Coronary artery (tissue), 2 donors: ENCODE measurements around the gene MAP6.

Experiments used
- DNase-seq: peaks from one replicate; pipeline ENCODE4 v3.0.0-alpha.2; 2017; ENCODE audit warnings: low spot score
- H3K27ac ChIP-seq, 2 donors: fragments of 200-600 bp; sonication (generic); one replicate each; pipeline ENCODE4 v1.5.1; 2016 to 2019
- H3K4me3 ChIP-seq: fragments of 200-600 bp; sonication (generic); 2 replicates; pipeline ENCODE4 v1.5.1; 2016; ENCODE audit warnings: mild to moderate bottlenecking, moderate library complexity
- CTCF ChIP-seq: fragments of 200-600 bp; sonication (generic); IDR thresholded peaks from one replicate; pipeline ENCODE4 v1.5.1; 2019; ENCODE audit warnings: antibody characterized with exemption

Gene MAP6

GRCh38 chr11:75565221-75565814 is 103.5 kb downstream of the MAP6 start:
- Histone ChIP-seq H3K27ac (peak overlapping the region; percentile 95 to 99), H3K4me3 (peak overlapping the region; percentile 88)
- DNase-seq = no peak
- no peak for TF ChIP-seq CTCF

GRCh38 chr11:75563978-75564552 is 104.8 kb downstream of the MAP6 start:
- H3K4me3 ChIP-seq = peak overlapping the region; percentile 88
- DNase-seq = peak; percentile 92

GRCh38 chr11:75563501-75563977 is 105.3 kb downstream of the MAP6 start:
- peak overlapping the region; percentile 95 to 99 for H3K27ac ChIP-seq
- DNase-seq = no peak
- TF ChIP-seq CTCF = no peak
- peak overlapping the region; percentile 88 for H3K4me3 ChIP-seq

More at GRCh38 chr11:75563978-75564552, 104.8 kb downstream of the MAP6 start:
- peak; percentile 54 for TF ChIP-seq CTCF
- H3K27ac ChIP-seq = peak overlapping the region; percentile 95 to 99

GRCh38 chr11:75562836-75563484 is 105.9 kb downstream of the MAP6 start:
- peak overlapping the region; percentile 88 for H3K4me3 ChIP-seq
- peak overlapping the region; percentile 95 to 99 for H3K27ac ChIP-seq
- TF ChIP-seq CTCF = no peak
- no peak for DNase-seq

- no peak for TF ChIP-seq CTCF
Measured at GRCh38 chr11:75562048-75562835, 106.6 kb downstream of the MAP6 start, which contains the start of gene SERPINH1. Gene SERPINH1 (plus strand): TSS chr11:75562253. CDS start chr11:75566350, 4,097 bp downstream.

GRCh38 chr11:75561426-75562047 is 107.3 kb downstream of the MAP6 start:
- peak overlapping the region; percentile 88 for H3K4me3 ChIP-seq
- TF ChIP-seq CTCF = no peak
- DNase-seq = no peak
- H3K27ac ChIP-seq = peak overlapping the region; percentile 95 to 99

More at GRCh38 chr11:75562048-75562835, 106.6 kb downstream of the MAP6 start, which contains the start of gene SERPINH1:
- DNase-seq = peak; percentile 94
- H3K4me3 ChIP-seq = peak within 1 kb of the TSS; percentile 88
- peak within 1 kb of the TSS; percentile 95 to 99 for H3K27ac ChIP-seq
